SK-N-SH (cell line): ENCODE results near the gene TMEM132D.

Source experiments
- CHD2 ChIP-seq: fragments of 150-350 bp; IDR thresholded peaks from 2 replicates; pipeline ENCODE4 v1.6.1; 2018; ENCODE audit warnings: low read length; ENCODE audit not compliant: partially characterized antibody
- EZH2phosphoT487 ChIP-seq: fragments of 200-600 bp; sonication (generic); IDR thresholded peaks from 2 replicates; pipeline ENCODE4 v1.6.1; 2017; ENCODE audit warnings: low read depth, mixed run types, mild to moderate bottlenecking, antibody characterized with exemption, moderate library complexity, borderline replicate concordance
- FOXM1 ChIP-seq: IDR thresholded peaks from 2 replicates; pipeline ENCODE4 v1.4.0; 2012; ENCODE audit warnings: low read depth, mild to moderate bottlenecking
- NFIC ChIP-seq: IDR thresholded peaks from 2 replicates; pipeline ENCODE4 v1.4.0; 2012; ENCODE audit warnings: borderline replicate concordance
- POLR2AphosphoS5 ChIP-seq: IDR thresholded peaks from 2 replicates; pipeline ENCODE4 v1.6.1; 2012; ENCODE audit warnings: low read depth, low read length
- RXRA ChIP-seq: IDR thresholded peaks from 2 replicates; pipeline ENCODE4 v1.4.0; 2012; ENCODE audit warnings: low read depth, mild to moderate bottlenecking, borderline replicate concordance
- TAF1 ChIP-seq: IDR thresholded peaks from 2 replicates; pipeline ENCODE4 v1.6.1; 2012; ENCODE audit warnings: low read depth, mild to moderate bottlenecking, low read length, moderate library complexity, borderline replicate concordance
- YY1 ChIP-seq: IDR thresholded peaks from 2 replicates; pipeline ENCODE4 v1.4.0; 2012; ENCODE audit warnings: low read depth, mild to moderate bottlenecking
- TF ChIP-seq, protein P1 (sequence below): fragments of 150-350 bp; IDR thresholded peaks from 2 replicates; pipeline ENCODE4 v1.6.1; 2016; ENCODE audit warnings: mild to moderate bottlenecking, low read depth, low read length
- TF ChIP-seq, protein P2 (sequence below): fragments of 200-600 bp; sonication (generic); IDR thresholded peaks from 2 replicates; pipeline ENCODE4 v1.6.1; 2017; ENCODE audit warnings: antibody characterized with exemption, mild to moderate bottlenecking, moderate library complexity
- TF ChIP-seq, protein P3 (sequence below): IDR thresholded peaks from 2 replicates; pipeline ENCODE4 v1.6.1; 2012; ENCODE audit warnings: mild to moderate bottlenecking, low read depth, low read length, moderate library complexity
- TF ChIP-seq, protein P4 (sequence below): IDR thresholded peaks from 2 replicates; pipeline ENCODE4 v1.4.0; 2012; ENCODE audit warnings: low read depth, borderline replicate concordance
- TF ChIP-seq, protein P5 (sequence below): IDR thresholded peaks from 2 replicates; pipeline ENCODE4 v1.4.0; 2012; ENCODE audit warnings: low read depth, borderline replicate concordance

DNA sequence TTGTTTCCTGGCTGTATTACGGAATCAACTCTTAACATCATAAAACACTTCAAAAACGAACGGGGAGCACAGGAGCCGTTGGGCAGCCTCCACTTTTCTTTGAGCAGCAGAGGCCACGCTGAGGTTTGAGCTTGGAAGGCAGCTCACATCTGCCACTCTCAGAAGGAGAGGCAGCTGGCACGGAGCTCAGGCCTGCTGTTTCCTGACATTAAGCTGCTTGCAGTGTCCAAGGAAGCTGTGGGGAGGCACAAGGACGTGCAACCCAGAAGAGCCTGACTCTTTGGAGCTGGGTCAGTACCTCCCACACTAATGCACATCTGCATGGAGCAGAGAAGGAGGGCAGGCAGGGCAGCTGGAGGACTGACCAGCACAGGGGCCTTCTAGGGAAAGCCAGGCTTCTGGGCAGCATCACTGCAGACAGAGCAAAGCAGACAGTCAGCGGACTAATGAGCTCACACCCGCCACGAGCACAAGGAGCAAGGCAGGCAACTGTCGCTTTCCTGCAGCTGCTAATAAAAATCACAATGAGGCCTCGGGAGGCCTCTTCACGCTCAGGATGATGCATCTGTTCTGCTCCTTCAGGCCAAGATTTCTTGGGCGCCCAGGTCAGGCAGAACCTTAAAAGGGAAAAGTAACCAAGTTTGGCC, 839.5 kb downstream of the TMEM132D start:
- no peak for TF ChIP-seq FOXM1
- TF ChIP-seq, protein P1, sequence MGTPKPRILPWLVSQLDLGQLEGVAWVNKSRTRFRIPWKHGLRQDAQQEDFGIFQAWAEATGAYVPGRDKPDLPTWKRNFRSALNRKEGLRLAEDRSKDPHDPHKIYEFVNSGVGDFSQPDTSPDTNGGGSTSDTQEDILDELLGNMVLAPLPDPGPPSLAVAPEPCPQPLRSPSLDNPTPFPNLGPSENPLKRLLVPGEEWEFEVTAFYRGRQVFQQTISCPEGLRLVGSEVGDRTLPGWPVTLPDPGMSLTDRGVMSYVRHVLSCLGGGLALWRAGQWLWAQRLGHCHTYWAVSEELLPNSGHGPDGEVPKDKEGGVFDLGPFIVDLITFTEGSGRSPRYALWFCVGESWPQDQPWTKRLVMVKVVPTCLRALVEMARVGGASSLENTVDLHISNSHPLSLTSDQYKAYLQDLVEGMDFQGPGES = no peak
- TF ChIP-seq, protein P2, sequence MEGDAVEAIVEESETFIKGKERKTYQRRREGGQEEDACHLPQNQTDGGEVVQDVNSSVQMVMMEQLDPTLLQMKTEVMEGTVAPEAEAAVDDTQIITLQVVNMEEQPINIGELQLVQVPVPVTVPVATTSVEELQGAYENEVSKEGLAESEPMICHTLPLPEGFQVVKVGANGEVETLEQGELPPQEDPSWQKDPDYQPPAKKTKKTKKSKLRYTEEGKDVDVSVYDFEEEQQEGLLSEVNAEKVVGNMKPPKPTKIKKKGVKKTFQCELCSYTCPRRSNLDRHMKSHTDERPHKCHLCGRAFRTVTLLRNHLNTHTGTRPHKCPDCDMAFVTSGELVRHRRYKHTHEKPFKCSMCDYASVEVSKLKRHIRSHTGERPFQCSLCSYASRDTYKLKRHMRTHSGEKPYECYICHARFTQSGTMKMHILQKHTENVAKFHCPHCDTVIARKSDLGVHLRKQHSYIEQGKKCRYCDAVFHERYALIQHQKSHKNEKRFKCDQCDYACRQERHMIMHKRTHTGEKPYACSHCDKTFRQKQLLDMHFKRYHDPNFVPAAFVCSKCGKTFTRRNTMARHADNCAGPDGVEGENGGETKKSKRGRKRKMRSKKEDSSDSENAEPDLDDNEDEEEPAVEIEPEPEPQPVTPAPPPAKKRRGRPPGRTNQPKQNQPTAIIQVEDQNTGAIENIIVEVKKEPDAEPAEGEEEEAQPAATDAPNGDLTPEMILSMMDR = no peak
- TF ChIP-seq, protein P3, sequence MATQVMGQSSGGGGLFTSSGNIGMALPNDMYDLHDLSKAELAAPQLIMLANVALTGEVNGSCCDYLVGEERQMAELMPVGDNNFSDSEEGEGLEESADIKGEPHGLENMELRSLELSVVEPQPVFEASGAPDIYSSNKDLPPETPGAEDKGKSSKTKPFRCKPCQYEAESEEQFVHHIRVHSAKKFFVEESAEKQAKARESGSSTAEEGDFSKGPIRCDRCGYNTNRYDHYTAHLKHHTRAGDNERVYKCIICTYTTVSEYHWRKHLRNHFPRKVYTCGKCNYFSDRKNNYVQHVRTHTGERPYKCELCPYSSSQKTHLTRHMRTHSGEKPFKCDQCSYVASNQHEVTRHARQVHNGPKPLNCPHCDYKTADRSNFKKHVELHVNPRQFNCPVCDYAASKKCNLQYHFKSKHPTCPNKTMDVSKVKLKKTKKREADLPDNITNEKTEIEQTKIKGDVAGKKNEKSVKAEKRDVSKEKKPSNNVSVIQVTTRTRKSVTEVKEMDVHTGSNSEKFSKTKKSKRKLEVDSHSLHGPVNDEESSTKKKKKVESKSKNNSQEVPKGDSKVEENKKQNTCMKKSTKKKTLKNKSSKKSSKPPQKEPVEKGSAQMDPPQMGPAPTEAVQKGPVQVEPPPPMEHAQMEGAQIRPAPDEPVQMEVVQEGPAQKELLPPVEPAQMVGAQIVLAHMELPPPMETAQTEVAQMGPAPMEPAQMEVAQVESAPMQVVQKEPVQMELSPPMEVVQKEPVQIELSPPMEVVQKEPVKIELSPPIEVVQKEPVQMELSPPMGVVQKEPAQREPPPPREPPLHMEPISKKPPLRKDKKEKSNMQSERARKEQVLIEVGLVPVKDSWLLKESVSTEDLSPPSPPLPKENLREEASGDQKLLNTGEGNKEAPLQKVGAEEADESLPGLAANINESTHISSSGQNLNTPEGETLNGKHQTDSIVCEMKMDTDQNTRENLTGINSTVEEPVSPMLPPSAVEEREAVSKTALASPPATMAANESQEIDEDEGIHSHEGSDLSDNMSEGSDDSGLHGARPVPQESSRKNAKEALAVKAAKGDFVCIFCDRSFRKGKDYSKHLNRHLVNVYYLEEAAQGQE = no peak
- TF ChIP-seq, protein P4, sequence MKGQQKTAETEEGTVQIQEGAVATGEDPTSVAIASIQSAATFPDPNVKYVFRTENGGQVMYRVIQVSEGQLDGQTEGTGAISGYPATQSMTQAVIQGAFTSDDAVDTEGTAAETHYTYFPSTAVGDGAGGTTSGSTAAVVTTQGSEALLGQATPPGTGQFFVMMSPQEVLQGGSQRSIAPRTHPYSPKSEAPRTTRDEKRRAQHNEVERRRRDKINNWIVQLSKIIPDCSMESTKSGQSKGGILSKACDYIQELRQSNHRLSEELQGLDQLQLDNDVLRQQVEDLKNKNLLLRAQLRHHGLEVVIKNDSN = no peak
- TF ChIP-seq, protein P5, sequence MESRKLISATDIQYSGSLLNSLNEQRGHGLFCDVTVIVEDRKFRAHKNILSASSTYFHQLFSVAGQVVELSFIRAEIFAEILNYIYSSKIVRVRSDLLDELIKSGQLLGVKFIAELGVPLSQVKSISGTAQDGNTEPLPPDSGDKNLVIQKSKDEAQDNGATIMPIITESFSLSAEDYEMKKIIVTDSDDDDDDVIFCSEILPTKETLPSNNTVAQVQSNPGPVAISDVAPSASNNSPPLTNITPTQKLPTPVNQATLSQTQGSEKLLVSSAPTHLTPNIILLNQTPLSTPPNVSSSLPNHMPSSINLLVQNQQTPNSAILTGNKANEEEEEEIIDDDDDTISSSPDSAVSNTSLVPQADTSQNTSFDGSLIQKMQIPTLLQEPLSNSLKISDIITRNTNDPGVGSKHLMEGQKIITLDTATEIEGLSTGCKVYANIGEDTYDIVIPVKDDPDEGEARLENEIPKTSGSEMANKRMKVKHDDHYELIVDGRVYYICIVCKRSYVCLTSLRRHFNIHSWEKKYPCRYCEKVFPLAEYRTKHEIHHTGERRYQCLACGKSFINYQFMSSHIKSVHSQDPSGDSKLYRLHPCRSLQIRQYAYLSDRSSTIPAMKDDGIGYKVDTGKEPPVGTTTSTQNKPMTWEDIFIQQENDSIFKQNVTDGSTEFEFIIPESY = no peak
- TF ChIP-seq CHD2 = no peak
- no peak for TF ChIP-seq RXRA
- no peak for TF ChIP-seq POLR2AphosphoS5
- TF ChIP-seq NFIC = no peak
- TF ChIP-seq TAF1 = no peak
- TF ChIP-seq YY1 = no peak
- TF ChIP-seq EZH2phosphoT487 = no peak
